Muscle of leg (tissue), 16 donors: Measurements from ENCODE around the gene TMEM187. TPM values are rescaled to one million over a fixed set of nuclear protein-coding genes. Genes with fewer than 3 reads are reported as not detected.

Source experiments
- DNase-seq: peaks from one replicate; pipeline ENCODE4 v3.0.0; 2013
- H3K27ac ChIP-seq: one replicate; pipeline ENCODE4 v1.5.1; 2013; ENCODE audit warnings: mild to moderate bottlenecking, low read length, control low read depth
- H3K27me3 ChIP-seq: one replicate; pipeline ENCODE4 v1.6.1; 2013; ENCODE audit warnings: low read length; ENCODE audit not compliant: control insufficient read depth, insufficient read depth
- H3K36me3 ChIP-seq: one replicate; pipeline ENCODE4 v1.6.1; 2013; ENCODE audit warnings: low read length; ENCODE audit not compliant: control insufficient read depth, insufficient read depth
- H3K4me1 ChIP-seq: one replicate; pipeline ENCODE4 v1.6.1; 2013; ENCODE audit warnings: low read length; ENCODE audit not compliant: control insufficient read depth, insufficient read depth
- H3K4me3 ChIP-seq: one replicate; pipeline ENCODE4 v1.5.1; 2013; ENCODE audit warnings: low read length, control low read depth
- H3K9me3 ChIP-seq: replicated peaks from 2 replicates; pipeline ENCODE4 v1.6.1; 2013; ENCODE audit warnings: low read depth, low read length; ENCODE audit not compliant: control insufficient read depth
- WGBS: methylation state at CpG from one replicate; pipeline ENCODE4 v1.1.5; 2013; ENCODE audit warnings: missing lambda C conversion rate; ENCODE audit not compliant: insufficient coverage; 5-methylcytosine and 5-hydroxymethylcytosine counted together
- long read RNA-seq, 11 donors: transcript quantifications; one replicate each; lab custom pipeline, GENCODE V29; 2026
- polyA plus RNA-seq, 8 donors: library from polyadenylated mRNA; unstranded; fragments of 120-200 nt; gene quantifications; one replicate each; pipeline versions ENCODE4 v1.2.1 to v1.2.3, GENCODE V29; 2013; ENCODE audit warnings: inconsistent platforms in 1 of 8, low replicate concordance in 1 of 8; ENCODE audit not compliant: insufficient read length in 8 of 8, insufficient read depth in 1 of 8
- total RNA-seq: library from RNA; stranded (reverse); fragments of 120-200 nt; gene quantifications from one replicate; pipeline ENCODE4 v1.2.4, GENCODE V29; 2013

The TMEM187 gene, protein sequence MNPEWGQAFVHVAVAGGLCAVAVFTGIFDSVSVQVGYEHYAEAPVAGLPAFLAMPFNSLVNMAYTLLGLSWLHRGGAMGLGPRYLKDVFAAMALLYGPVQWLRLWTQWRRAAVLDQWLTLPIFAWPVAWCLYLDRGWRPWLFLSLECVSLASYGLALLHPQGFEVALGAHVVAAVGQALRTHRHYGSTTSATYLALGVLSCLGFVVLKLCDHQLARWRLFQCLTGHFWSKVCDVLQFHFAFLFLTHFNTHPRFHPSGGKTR
- 5.2 TPM for total RNA-seq
- polyA plus RNA-seq = 1 to 10 TPM; 3.3 to 6.8 (median 5.9) TPM
- long read RNA-seq, donor 1, partial matches to known transcripts = 0 of 1 reads
- long read RNA-seq, donor 1, other reads (novel, unspliced or antisense) = 0 of 1 reads
- long read RNA-seq, donor 2 = 0 reads
- long read RNA-seq, donor 3, partial matches to known transcripts = 0 of 2 reads
- long read RNA-seq, donor 3, other reads (novel, unspliced or antisense) = 0 of 2 reads
- long read RNA-seq, donor 4, partial matches to known transcripts = 0 of 2 reads
- long read RNA-seq, donor 4, other reads (novel, unspliced or antisense) = 0 of 2 reads
- long read RNA-seq, donor 5, transcript TMEM187-201 (2 exons, 1,880 nt) = major isoform, 8 of 16 reads
- long read RNA-seq, donor 5, partial matches to known transcripts = 7 of 16 reads
- long read RNA-seq, donor 5, other reads (novel, unspliced or antisense) = 0 of 16 reads
- long read RNA-seq, donor 6, transcript TMEM187-201 (2 exons, 1,880 nt) = major isoform, 8 of 8 reads
- long read RNA-seq, donor 6, partial matches to known transcripts = 0 of 8 reads
- long read RNA-seq, donor 6, other reads (novel, unspliced or antisense) = 0 of 8 reads
- long read RNA-seq, donor 7, transcript TMEM187-201 (2 exons, 1,880 nt) = major isoform, 9 of 9 reads
- long read RNA-seq, donor 7, partial matches to known transcripts = 0 of 9 reads
- long read RNA-seq, donor 7, other reads (novel, unspliced or antisense) = 0 of 9 reads
- long read RNA-seq, donor 8, partial matches to known transcripts = 8 of 9 reads
- long read RNA-seq, donor 8, other reads (novel, unspliced or antisense) = 0 of 9 reads
- long read RNA-seq, donor 9, transcript TMEM187-201 (2 exons, 1,880 nt) = major isoform, 5 of 5 reads
- long read RNA-seq, donor 9, partial matches to known transcripts = 0 of 5 reads
- long read RNA-seq, donor 9, other reads (novel, unspliced or antisense) = 0 of 5 reads
- long read RNA-seq, donor 10, transcript TMEM187-201 (2 exons, 1,880 nt) = major isoform, 5 of 5 reads
- long read RNA-seq, donor 10, partial matches to known transcripts = 0 of 5 reads
- long read RNA-seq, donor 10, other reads (novel, unspliced or antisense) = 0 of 5 reads
- long read RNA-seq, donor 11 = 0 reads

DNA sequence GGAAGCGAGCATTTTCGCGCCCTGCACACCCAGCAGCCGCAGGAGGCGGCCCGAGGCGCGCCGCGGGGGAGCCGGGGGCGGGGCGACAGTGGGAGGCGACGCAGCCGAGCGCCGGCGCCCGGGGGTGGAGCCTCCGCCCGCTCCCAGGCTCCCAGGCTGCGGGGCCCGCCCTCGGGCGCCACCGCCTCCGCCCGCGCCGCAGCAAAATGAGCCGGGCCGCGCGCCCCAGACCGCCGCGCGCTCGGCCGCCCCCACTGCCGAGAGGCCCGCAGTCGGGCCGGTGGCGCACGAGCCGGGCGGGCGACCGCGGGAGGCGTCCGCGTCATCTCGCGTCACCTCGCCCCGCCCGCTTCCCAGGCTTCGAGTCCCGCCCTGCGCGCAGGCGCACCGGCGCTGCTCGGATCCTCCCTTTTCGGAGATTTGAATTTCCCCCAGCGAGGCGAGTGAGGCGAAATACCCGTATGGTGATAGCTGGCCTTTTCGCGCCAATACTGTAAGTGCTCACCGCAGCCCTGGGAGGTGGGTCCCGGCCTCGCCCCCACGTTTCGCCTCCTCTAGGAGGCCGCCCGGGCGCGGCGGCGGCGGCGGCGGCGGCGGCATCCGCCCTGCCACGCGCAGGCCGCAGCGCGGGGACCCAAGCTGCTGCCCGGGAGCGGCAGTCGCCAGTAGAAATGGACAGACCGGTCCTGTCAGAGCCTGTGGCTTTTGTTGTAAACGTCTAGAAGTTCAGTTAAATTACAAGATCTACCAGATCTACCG is at the start of gene TMEM187:
Gene TMEM187 (plus strand): TSS at position 387 of the 759 bp plus-strand sequence. CDS start 9,309 bp downstream, outside the sequence.
- Histone ChIP-seq H3K4me1 (peaks cover 40% of the 10 kb centered on the region), H3K27ac (peak within 1 kb of the TSS; percentile 100), H3K36me3 (peaks cover 7% of the 10 kb centered on the region), H3K9me3 (no peaks in the 10 kb centered on the region), H3K4me3 (peak within 1 kb of the TSS; percentile 96), H3K27me3 (peaks cover 18% of the 10 kb centered on the region)
- 10% methylated on average over 81 of the region's 103 CpGs for WGBS
- peak; percentile 95 for DNase-seq

DNA sequence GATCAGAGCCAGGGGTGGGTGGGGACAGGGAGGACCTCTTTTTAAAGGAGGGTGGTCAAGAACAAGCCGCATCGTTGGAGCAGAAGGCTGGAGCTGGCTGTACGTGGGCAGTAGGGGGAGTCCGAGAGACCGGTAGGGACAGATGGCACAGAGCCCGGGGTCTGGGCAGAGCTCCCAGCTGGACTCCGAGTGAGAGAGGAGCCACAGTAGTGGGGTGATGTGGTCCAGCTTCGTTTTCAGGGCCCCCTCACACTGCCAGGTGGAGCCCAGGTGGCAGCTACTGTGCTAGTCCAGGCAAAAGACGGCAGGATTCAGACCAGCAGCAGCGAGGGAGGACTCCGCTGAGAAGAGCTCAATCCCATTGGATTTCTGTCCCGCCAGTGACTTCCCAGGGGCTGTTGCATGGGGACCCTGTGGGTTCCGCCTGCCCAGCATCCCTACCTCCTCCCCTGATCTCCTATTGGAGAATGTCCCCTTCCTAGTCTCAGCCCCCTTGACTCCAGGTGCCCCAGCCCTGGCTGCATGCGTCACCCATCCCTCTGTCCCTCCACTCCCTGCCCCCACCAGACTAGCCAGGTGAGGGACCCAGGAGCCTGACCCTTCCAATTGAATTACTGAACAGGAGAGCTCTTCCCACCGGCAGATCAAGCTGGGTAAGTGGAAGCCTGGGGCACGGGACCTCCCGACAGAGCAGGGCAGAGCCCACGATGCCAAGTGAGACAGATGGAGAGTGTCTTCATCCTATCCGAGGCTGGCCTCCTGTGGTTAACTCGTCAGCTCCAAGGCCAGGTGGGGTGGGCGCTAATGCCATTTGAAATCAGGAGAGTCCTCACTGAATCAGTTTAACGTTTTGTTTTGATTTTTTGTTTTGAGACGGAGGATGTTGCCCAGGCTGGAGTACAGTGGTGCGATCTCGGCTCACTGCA is 49.4 kb upstream of the TMEM187 start:
- Histone ChIP-seq H3K4me3 (no peak overlapping the region), H3K27ac (no peak overlapping the region), H3K4me1 (peaks cover 65% of the 10 kb centered on the region), H3K36me3 (no peaks in the 10 kb centered on the region), H3K27me3 (peaks cover 64% of the 10 kb centered on the region), H3K9me3 (no peaks in the 10 kb centered on the region)
- DNase-seq = peak; percentile 72
- 46% methylated on average over 17 of the region's 25 CpGs for WGBS

DNA sequence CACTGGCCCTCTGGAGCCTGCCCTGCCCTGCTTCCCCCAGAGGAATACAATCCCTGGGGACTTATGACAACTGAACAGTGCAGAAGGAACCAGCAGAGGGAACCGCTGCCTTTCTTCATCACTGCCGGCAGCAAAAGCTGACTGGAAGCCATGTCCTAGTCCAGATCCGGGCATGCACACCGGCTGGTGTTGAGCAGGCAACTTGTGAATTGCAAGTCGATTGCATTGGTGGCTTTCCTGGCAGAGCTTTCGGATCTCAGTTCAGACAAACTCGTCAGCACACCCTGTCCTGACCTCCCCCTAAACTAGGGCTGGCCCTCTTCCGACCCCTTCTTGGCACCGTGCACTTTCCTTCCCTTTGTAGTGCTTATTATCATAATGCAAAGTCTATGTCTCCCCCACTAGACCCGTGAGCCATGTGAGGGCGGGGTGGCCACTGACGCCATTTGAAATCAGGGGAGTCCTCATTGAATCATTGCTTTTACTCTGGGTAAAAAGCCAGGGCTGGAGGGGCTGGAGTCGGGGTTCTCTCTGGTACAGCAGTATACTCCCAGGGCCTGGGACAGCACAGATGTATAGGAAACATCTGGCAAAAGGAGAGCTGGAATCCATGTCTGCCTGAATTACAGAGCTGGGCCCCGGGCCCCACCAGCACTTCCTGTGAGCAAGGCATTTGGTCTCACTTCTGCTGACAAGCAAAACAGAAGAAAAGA is 48.2 kb upstream of the TMEM187 start:
- H3K4me3 ChIP-seq = peak overlapping the region; percentile 8
- peak overlapping the region; percentile 55 for H3K27ac ChIP-seq
- no peaks in the 10 kb centered on the region for H3K36me3 ChIP-seq
- DNase-seq = peak; percentile 44
- WGBS = 56% methylated on average over 12 of the region's 14 CpGs
- peaks cover 57% of the 10 kb centered on the region for H3K27me3 ChIP-seq
- H3K4me1 ChIP-seq = peaks cover 71% of the 10 kb centered on the region
- no peaks in the 10 kb centered on the region for H3K9me3 ChIP-seq

DNA sequence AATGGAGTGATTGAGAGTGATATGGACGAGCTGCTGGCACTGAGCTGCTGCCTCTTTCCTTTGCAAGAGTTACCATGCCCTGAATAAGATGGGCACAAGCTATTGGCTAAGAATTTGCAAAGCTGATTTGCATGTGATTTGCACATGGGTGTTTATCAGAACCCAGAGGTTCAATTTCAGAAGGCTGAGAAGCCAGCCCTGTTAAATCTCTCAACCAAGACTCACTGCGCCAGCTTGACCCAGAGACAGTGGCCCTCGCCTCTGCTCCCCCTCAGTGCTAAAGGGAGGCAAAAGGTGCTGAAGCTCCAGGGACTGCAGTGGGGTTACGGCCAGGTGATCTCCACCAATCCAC is 47.2 kb upstream of the TMEM187 start:
- Histone ChIP-seq H3K4me1 (peaks cover 71% of the 10 kb centered on the region), H3K27ac (peak overlapping the region; percentile 67), H3K36me3 (peaks cover 4% of the 10 kb centered on the region), H3K27me3 (peaks cover 49% of the 10 kb centered on the region), H3K9me3 (no peaks in the 10 kb centered on the region), H3K4me3 (peak overlapping the region; percentile 34)
- no peak for DNase-seq
- WGBS = 73% methylated on average over 4 of the region's 4 CpGs

DNA sequence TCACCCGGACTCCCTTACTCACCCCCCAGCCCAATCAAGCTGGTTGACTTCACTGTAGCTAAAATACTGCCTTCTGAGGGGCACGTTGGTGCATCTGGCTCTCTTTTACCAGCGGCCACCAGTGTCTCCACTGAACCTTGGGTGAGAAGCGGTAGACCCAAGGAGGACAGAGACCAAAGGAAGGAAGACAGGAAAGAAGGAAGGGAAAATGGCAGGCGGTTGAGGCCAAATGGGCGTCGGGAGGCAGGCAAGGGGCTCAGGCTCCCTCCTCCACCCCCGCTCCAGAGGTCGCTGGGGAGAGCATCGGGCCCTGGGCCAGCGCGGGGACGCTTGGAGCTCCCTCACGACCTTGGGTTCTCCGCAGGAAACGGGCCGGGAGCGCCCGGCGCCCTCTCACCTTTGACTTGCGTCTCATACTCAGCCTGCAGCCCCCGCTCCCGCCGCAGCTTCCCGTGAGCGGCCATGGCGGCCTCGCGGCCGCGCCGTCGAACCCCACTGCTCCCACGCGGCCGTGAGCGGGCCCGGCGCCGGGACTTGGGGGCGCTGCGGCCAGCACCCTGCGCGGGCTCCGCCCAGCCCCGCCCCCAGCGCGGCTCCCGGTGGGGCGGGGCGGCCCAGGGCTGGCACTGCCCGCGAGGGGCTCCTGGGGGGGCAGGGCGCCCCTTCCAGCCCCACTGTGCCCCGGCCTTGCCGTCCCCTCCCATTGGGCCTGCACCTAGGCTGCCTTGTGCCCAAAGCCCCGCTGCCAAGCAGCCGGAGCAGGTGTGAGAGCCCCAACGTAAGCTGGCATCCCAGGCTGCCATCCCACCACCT is 46.6 kb upstream of the TMEM187 start, which contains the start of gene ARHGAP4:
Gene ARHGAP4 (minus strand): TSS at position 526 of the 813 bp plus-strand sequence. CDS start 62 bp downstream, at position 464.
- peak within 1 kb of the TSS; percentile 98 for H3K27ac ChIP-seq
- WGBS = 36% methylated on average over 56 of the region's 59 CpGs
- H3K4me1 ChIP-seq = peaks cover 68% of the 10 kb centered on the region
- peak within 1 kb of the TSS; percentile 61 for H3K4me3 ChIP-seq
- peaks cover 10% of the 10 kb centered on the region for H3K36me3 ChIP-seq
- peak; percentile 30 for DNase-seq
- H3K9me3 ChIP-seq = no peaks in the 10 kb centered on the region
- peaks cover 46% of the 10 kb centered on the region for H3K27me3 ChIP-seq

DNA sequence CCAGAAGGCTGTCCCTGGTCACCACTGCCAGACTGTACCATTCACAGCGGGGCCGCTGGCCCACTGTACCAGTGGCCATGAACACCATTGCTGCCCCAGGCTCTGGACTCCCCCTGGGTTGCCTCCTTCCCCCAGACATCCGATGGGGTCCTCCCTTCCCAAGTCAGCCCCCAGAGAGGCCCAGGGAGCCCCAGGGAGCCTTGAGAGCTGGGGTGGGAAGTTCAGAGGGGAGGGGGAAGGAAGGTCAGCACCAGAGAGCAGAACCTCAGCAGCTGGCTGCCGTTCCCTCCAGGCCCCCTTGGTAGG is 46.0 kb upstream of the TMEM187 start:
- H3K9me3 ChIP-seq = no peaks in the 10 kb centered on the region
- peaks cover 62% of the 10 kb centered on the region for H3K4me1 ChIP-seq
- peaks cover 14% of the 10 kb centered on the region for H3K36me3 ChIP-seq
- H3K4me3 ChIP-seq = peak overlapping the region; percentile 61
- peaks cover 44% of the 10 kb centered on the region for H3K27me3 ChIP-seq
- H3K27ac ChIP-seq = peak overlapping the region; percentile 98
- WGBS = 29% methylated on average over 2 of the region's 4 CpGs
- no peak for DNase-seq

DNA sequence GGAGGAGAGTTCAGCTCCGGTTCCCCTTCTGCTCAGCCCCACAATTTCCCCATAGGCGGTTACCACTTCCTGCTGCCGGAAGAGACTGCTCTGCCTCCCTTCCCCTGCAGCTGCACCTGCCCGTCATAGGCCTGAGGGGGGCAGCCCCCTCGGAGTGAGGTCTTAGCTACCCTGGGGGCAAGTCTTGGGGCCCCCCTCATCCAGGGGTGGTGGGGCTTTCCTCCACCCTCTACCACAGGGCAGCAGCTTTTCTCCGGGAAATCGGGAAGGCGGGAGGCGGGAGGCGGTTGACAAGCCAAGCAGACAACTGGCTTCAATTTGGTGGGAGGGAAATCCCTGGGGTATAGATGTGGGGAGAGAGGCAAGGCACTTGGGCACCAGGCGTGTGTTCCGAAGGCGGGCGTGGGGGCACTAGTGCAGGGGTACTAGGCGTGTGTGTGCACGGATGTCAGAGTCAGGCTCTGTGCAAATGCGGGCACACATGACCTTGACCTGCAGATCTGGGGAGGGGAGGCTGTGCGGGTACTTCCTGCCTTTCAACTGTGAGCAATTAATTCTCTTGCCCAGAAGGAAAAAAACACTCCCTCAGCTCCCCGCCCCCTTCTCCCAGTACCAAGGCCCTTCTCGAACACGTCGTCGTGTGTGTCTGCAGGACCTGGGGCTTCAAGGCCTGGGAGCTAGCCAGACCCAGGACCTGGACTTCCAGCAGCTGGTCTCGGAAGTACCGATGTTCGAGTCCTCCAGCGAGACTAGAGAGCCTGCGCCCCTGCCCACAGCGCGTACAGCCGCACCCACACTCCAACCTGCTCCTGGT is 45.5 kb upstream of the TMEM187 start:
- H3K27ac ChIP-seq = peak overlapping the region; percentile 98
- H3K36me3 ChIP-seq = peaks cover 20% of the 10 kb centered on the region
- peaks cover 57% of the 10 kb centered on the region for H3K4me1 ChIP-seq
- 42% methylated on average over 17 of the region's 31 CpGs for WGBS
- peaks cover 40% of the 10 kb centered on the region for H3K27me3 ChIP-seq
- peak overlapping the region; percentile 61 for H3K4me3 ChIP-seq
- peak; percentile 88 for DNase-seq
- no peaks in the 10 kb centered on the region for H3K9me3 ChIP-seq
